Measurements from ENCODE around the gene CUL7.

The CUL7 gene

DNA sequence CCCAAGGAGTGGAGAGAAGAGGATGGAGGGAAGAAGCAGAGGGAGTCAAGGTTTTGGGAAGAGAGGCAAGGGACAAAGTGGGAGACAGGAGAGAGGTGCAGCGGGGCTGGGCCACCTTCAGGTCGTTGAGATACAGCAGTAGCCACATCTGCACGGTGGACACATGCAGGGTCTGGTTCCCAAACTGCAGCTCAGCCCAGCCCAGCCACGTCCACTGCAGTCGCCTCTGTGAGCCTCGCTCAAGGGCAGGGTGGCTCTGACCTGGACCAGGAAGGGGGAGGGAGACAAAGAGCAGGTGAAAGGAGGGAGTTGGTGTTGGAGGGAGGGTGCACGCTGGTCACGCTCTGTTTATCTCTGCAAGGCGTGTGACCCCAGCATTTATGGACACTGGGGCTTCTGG is 14.9 kb downstream of the CUL7 start:
- intact Hi-C loops (cut with DNase I; ENCODE audit: low total_unique reads): no loop called here
- no peak overlapping the region for H3K4me3 ChIP-seq
- TF ChIP-seq, protein P1, sequence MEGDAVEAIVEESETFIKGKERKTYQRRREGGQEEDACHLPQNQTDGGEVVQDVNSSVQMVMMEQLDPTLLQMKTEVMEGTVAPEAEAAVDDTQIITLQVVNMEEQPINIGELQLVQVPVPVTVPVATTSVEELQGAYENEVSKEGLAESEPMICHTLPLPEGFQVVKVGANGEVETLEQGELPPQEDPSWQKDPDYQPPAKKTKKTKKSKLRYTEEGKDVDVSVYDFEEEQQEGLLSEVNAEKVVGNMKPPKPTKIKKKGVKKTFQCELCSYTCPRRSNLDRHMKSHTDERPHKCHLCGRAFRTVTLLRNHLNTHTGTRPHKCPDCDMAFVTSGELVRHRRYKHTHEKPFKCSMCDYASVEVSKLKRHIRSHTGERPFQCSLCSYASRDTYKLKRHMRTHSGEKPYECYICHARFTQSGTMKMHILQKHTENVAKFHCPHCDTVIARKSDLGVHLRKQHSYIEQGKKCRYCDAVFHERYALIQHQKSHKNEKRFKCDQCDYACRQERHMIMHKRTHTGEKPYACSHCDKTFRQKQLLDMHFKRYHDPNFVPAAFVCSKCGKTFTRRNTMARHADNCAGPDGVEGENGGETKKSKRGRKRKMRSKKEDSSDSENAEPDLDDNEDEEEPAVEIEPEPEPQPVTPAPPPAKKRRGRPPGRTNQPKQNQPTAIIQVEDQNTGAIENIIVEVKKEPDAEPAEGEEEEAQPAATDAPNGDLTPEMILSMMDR (IDR thresholded peaks at IDR 0.05): no peak
- no peak for DNase-seq
- H3K27ac ChIP-seq: no peak overlapping the region
- peaks cover 8 to 95% (median 44%) of the 10 kb centered on the region in 3 donors for H3K36me3 ChIP-seq
- H3K9me3 ChIP-seq: no peaks in the 10 kb centered on the region
- H3K27me3 ChIP-seq: no peaks in the 10 kb centered on the region
- H3K4me1 ChIP-seq: peaks cover 0 to 5% (median 0%) of the 10 kb centered on the region in 4 donors

DNA sequence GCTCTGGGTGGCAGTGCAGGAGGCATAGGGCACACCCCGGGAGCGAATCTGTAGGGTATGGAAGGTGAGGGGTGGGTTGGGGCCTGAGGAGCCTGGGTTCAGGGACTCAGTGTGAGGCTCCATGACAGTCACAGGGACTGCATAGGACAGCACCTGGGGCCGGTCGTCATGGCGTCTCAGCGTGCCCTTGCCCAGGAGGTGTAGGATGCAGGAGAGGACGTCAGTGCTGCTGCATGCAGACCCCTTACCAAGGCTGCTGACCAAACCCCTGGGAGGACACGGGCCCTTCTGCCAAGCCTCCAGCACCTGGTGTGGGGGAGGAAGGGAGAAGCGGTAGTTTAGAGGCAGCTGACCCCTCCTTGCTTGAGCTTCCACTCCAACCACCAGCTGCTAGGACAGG is 15.9 kb downstream of the CUL7 start:
- H3K9me3 ChIP-seq: no peaks in the 10 kb centered on the region
- H3K27me3 ChIP-seq: no peaks in the 10 kb centered on the region
- no peak overlapping the region for H3K27ac ChIP-seq
- DNase-seq: no peak
- TF ChIP-seq, protein P1 (IDR thresholded peaks at IDR 0.05): no peak
- H3K36me3 ChIP-seq: peaks cover 4 to 95% (median 37%) of the 10 kb centered on the region in 3 donors
- peaks cover 0 to 5% (median 0%) of the 10 kb centered on the region in 4 donors for H3K4me1 ChIP-seq
- no peak overlapping the region for H3K4me3 ChIP-seq
- intact Hi-C loops (cut with DNase I; ENCODE audit: low total_unique reads): no loop called here

DNA sequence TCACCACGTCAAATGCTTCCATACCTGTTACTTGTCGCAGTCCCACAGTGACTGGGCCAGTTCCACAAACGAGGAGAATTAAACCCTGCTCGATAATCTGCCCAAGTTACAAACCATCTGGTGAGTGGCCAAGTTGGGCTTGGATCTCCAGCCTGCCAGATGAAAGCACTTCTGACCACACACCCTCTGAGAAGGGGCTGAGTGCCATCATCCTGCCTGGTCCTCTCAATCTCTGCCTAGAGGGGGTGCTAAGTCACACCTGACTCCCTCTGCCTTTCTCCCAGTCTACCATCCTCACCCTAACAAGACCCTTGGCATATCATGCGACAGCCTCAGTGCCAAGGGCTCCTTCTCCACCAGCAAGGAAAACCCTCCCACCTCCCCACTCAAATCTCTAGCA is 16.5 kb downstream of the CUL7 start:
- peaks cover 0 to 5% (median 0%) of the 10 kb centered on the region in 4 donors for H3K4me1 ChIP-seq
- H3K36me3 ChIP-seq: peaks cover 4 to 95% (median 37%) of the 10 kb centered on the region in 3 donors
- H3K27me3 ChIP-seq: no peaks in the 10 kb centered on the region
- DNase-seq: no peak
- no peaks in the 10 kb centered on the region for H3K9me3 ChIP-seq
- intact Hi-C loops (cut with DNase I; ENCODE audit: low total_unique reads): no loop called here
- TF ChIP-seq, protein P1 (IDR thresholded peaks at IDR 0.05): no peak
- H3K4me3 ChIP-seq: no peak overlapping the region
- no peak overlapping the region for H3K27ac ChIP-seq

DNA sequence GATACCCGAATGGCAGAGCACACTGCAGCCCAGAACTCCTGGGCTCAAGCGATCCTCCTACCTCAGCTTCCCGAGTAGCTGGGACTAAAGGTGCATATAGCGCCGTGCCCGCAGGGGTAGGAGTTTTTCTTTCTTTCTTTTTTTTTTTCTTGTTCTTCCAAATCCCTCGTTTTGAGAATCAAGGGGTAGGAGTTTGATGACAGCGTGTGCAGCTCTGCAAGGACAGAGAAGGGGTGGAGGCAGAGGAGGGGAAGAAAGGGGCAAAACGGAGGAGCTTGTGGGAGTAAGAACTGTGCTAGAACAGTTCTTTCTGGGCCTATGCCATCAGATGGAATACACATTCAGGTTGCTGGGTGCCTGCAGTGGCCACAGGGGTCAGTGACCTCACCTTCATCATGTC is 16.9 kb downstream of the CUL7 start:
- TF ChIP-seq, protein P1 (IDR thresholded peaks at IDR 0.05): no peak
- H3K27ac ChIP-seq: no peak overlapping the region
- intact Hi-C loops (cut with DNase I; ENCODE audit: low total_unique reads): no loop called here
- H3K27me3 ChIP-seq: no peaks in the 10 kb centered on the region
- DNase-seq: no peak
- peaks cover 4 to 99% (median 38%) of the 10 kb centered on the region in 3 donors for H3K36me3 ChIP-seq
- no peak overlapping the region for H3K4me3 ChIP-seq
- peaks cover 0 to 5% (median 0%) of the 10 kb centered on the region in 4 donors for H3K4me1 ChIP-seq
- no peaks in the 10 kb centered on the region for H3K9me3 ChIP-seq

DNA sequence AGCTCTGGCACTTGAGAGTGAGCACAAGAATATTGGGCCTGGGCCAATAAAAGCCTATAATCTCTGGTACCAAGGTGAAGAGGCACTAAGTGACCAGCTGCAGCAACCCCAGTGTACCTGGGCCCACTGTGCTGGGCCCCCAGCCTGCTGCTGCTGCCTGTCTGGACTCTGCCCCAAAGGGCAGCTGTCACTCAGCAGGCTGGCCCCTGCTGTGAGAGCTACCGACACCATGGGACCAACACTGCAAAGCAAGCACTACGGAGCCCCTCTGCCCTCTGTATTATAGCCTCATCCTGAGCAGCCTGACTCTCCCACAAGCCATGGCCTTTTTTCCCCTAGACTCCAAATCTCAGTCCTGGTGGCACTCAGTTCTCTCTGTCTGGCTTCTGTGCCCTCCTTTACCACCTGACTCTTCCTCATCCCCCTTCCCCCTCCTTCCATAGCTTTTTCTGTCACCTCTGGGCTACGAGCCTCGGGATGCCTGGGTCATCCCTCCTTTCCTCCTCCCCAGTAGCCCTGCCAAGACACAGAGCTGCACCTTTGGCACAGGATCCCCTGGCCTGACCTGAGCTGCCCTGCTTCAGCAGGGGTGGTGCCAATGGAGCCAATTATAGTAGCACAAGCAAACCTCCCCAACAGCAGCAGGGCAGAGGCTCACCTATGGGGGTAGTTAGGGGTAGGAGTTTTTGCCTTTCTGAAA is 18.0 kb downstream of the CUL7 start:
- DNase-seq: no peak
- H3K27ac ChIP-seq: no peak overlapping the region
- TF ChIP-seq, protein P1 (IDR thresholded peaks at IDR 0.05): no peak
- intact Hi-C loops (cut with DNase I; ENCODE audit: low total_unique reads): no loop called here
- H3K4me1 ChIP-seq: peaks cover 0 to 5% (median 0%) of the 10 kb centered on the region in 4 donors
- H3K27me3 ChIP-seq: no peaks in the 10 kb centered on the region
- H3K4me3 ChIP-seq: no peak overlapping the region
- no peaks in the 10 kb centered on the region for H3K9me3 ChIP-seq
- H3K36me3 ChIP-seq: peaks cover 12 to 100% (median 43%) of the 10 kb centered on the region in 3 donors
